DMS153 treated with DMSO at 0.1 percent for 48 hours (cell line): ENCODE data around the gene CAMK1D.
A peak's percentile ranks its signal among the peaks of the same experiment; 100 is the strongest.

Source experiments
- DNase-seq: peaks from one replicate; lab custom pipeline; 2025; ENCODE audit not compliant: unreplicated experiment; lab: John Stamatoyannopoulos, UW

Gene CAMK1D

DNA sequence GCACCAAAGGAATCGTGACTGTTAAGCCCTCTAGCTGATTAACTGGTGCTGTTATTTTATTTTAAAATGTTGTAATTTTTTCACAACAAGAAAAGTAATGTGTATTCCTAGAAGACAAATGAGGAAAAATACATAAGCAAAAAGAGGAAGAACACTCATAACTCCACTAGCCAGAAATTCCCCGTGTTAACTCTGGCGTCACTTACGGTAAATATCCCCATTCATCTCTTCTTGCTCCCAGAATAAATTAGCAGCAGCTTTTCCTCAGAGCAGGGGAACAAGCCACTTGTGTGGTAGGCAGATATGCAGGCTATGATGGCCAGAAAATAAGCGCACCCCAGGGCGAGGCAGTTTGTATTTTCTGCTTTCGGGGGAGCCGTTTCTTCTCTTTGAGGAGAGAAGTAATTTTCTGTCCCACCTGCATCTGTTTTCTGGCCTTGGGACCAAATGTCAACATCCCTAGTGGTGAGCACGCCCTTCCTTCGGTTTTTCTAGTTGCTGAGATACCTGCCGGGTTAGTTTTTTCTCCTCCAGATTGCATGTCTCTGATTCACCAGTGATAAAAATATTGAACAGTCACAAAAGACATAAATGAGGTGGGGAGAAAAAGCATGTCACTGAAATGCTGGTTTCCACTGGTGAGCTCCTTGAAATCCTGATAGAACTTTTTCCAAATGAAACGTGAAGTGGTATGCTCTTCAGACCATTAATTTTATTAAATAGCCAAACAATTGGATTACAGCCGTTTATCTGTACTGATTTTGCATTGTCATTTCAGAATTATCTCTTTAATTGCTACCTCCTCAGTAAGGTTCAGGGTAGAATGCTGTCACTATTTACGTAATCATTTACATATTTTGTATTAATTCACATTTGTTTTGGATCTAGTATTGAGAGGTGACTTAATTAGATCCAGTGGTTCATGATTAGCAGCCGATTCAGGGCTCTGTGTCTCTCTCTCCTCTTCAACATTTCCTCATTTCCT lies 268.1 kb downstream of the CAMK1D start:
- DNase-seq: peak; percentile 28

DNA sequence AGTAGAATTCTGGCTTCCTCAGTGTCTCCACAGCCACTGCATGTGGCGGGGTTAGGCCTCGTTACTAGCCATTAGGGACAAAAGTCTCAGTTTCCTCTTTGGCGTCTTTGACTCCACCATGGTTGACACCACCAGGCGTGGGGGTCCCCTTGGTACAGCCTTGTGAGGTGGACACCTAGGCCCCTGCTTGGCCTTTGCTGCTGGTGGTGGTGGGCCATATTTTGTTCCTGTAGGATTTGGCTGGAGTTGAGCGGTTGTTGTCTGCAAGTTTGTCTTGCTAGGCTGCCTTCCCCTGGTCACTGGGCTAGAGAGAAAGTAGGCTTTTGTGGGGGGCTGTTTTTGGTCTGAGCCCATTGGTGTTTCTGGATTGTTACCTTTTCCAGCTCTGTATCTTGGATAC lies 272.7 kb downstream of the CAMK1D start:
- no peak for DNase-seq

DNA sequence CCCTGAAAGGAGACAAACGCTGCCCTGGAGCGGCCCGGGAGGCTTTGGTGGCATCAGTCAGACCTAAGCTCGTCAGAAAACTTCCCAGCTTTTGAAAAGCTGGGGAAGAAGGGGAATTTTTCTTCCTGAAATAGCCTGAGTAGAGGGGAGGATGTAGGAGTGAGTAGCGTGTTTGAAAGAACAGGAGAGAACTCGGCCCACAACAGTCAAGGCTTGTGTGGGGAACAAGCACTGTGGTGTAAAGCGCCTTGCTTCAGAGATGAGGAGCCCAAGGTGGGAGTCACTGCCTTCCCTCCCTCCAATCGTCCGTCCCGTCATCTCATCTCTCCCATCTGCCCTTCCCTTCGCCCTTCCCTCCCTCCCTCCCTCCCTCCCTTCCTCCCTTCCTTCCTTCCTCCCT lies 273.3 kb downstream of the CAMK1D start:
- no peak for DNase-seq

DNA sequence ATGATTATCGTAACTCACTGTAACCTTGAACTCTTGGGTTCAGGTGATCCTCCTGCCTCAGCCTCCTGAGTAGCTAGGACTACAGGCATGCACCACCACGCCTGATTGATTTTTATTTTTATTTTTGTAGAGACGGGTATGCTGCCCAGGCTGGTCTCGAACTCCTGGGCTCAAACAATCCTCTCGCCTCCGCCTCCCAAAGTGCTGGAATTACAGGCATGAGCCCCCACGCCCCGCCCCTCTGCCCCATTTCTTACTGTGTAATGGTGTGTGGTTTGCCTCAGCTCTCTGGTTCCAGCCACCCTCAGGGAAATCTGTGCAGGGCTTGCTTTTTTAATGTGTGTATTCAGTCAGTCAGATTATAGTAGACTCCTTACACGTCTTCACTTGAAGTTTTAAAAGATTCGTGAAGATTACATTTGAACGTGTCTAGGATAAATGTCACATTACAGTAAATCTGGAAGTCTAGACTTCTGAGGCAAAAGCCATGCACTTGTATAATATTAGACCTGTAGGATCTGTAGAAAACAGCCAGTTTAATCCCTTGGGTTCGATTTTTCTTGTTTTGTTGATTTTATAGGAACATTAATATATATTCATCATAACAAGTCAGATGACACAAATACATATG lies 276.2 kb downstream of the CAMK1D start:
- no peak for DNase-seq

DNA sequence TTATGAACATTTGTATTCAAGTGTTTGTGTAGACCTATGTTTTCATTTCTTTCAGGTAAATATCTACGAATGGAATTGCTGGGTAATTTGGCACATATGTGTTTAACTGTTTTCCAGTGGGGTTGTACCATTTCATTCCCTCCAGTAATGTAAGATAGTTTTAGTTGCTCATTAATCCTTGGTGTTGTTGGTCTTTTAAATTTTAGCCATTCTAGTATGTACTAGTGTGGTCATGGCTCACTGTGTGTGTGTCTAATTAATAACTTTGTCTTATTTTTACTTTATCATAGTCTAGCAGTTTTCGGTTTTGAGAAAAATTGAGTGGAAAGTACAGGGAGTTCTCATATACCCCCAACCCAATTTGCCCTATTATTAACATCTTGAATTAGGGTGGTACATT lies 278.8 kb downstream of the CAMK1D start:
- DNase-seq: no peak

DNA sequence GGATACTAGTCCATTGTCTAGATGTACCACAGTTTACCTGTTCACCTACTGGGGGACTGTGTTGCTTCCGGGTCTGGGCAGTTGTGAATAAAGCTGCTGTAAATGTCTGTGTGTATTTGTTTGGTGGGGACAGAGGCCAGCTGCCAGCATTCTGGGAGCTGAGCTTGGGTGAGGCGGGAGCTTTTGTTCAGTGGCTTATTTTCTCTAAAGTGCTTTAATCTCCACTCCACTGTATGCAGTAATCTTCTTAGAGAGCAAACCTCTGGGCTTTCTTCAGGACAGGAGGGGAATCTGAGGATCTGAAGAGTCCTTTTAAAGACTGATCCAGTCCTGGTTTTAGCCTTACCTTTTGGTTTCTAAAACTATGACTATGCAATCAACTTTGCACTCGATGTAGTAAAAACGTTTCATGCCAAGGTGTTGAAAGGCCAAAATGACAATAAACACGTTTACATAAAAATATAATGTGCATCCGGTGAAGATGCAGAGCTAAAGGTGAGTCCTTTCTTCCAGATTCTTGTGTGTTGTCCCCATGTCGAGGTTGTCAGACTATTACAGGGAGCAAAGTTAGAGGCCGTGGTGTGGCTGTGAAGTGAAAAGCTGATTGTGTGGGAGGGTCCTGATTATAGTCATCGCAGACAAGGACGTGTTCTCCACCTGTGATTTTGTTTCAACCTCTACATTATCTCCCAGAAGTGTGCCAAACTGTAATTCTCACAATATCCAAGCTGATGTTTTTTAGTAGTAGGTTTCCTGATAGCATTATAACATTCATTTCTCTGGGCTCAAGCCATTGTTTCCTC lies 279.8 kb downstream of the CAMK1D start:
- peak; percentile 53 for DNase-seq

DNA sequence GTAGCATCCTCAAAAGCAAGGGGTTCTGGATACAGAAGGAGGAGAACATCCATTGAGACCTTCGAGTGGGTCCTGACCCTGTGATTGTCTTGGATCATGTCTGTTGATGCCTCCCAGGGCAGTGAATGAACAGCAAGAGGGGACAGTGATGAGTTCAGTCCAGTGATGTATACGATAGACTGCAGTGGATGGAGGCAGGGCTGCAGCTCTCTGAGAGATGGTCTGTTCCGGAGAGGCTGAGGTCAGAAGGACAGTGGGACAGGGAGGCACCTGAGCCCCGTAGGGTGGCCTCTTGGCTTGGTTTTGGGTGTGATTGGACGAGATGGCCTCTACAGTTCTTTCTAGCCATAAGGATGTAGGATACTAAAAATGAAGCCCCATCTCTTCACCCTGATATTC lies 280.4 kb downstream of the CAMK1D start:
- DNase-seq: no peak

DNA sequence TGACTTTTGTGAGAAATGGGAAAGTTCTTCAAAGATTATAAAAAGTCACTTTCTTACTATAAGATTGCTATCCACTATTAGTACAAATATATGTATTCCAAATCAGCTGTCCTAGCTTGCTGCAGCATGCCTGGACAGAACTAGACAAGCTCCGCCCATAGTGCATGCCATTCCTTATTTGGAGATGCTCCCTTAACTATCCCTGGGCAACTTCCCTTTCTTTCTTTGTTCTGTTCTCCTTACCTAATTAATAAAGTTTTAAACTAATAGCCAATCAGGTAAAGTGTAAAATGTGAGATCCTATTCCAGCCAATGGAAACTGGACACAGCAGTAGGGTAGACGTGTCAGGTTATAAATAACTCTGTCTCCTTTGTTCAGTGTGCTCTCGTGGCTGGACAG lies 281.9 kb downstream of the CAMK1D start:
- no peak for DNase-seq

DNA sequence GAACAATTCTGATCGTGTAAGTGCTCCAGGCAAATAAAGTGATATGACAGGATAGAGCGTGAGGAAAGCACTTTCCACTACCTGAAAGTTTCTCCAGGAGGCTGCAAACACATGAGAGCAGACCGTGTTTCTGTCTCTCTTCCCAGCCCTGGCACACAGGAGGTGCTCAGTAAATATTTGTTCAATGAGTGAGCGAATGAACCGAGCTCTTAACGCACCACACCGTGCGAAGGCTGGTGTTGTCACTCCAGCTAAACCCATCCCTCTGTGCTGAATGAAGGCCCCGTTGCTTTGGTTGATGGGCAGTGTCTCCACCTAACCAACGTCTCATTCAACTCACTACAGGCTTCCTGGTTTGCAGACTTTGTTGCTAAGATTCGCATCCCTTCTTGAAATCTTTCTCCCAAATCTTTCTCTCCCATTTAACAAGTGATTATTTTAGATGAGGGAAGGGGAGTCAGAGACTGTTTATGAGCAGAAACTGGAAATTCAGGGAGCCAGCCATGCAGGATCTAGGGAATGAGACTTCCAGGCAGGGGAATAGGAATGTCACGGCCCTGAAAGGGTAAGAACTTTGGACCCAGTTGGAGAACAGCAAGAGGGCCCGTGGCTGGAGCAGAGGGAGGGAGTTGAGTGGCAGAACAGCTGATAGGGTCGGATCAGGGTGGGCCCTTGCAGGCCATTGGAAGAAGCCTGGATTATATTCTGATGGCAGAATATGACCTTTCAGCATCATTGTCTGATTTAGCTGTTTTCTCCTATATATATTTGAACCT lies 282.6 kb downstream of the CAMK1D start:
- peak; percentile 26 for DNase-seq

DNA sequence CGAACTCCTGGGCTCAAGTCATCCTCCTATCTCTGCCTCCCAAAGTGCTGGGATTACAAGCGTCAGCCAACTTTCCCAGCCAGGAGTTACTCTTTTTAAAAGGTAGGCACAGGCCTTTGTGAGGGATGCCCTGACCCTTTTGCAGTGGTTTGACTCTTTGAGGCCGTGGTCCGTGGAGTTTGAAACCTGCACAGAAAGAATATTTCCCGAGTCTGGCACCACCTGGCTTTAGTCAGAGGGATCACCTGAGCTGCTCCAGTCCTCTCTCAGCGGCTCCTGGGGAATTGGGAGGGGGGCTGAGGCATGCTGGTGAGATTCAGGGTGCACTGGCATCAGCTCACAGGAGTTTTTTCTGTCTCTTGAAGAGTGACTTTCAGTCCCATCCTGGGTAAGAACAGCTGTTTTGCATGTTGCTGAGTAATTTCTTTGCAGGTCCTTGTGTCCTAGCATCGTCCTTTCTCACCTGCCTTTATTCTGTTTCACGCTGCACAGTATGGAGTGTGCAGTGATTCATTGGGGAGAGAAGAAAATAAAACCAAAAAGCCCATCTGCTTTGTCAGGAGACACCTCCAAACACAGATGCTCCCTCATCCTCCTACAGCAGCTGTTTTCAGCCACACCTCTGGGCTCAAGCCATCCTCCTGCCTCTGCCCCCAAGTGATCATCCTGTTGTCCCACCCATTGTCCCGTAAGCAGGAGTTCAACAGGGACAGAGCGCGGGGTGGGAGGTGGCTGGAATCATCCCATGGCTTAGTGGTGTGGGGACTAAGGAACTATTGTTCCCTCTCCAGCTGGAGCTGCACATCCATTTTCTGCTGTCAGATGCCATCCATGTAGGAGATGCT lies 284.7 kb downstream of the CAMK1D start:
- DNase-seq: no peak

DNA sequence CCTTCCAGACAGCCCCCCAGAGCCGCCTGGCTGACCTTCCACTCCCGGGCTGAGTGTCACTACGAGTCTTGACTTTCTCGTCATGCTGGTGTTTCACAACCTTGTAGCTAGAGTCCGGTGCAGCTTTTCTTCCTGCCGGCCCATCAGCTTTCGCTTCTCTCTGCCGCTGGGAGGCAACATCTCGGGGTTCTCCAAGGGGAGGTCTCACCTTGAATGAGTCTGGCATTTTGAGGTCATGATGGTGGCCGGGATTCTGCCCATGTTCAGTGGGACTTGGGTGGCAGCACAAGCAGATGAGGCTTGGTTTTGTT lies 285.2 kb downstream of the CAMK1D start:
- no peak for DNase-seq

DNA sequence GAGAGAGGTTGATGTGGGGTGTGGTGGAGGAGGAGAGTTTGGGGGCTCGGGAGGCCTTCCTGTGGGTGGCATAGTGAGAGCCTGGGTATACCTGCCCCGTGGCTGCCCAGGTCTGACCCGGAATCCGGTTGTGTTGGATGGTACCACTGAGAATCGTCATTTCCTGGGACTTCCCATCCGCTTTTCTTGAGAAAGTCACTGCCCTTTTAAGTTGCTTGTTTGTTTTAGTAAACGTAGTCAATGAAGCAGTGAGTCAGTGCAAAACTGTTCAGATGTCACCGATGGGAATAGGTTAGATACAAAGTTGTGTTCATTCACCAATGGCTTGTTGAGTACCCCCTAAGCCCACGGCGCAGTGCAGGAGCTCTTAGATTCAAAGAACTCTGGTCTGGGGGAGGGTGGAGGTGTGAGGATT lies 285.8 kb downstream of the CAMK1D start:
- DNase-seq: no peak

DNA sequence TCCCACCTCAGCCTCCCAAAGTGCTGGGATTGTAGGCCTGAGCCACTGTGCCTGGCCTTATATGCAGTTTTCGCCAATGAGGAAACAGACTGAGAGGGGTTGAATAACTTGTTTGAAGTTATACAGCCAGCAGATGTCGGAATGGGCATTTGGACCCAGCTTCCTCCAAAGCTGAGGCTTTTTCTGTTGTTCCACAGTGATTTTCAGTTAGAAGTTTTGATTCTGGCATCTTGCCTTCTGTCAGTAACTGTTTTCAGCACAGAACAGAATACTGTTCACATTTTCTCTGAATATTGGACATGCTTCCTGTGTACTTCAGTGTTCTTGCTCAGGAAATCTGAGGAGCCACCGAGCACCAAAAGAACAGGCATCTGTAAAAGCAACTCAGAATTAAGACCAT lies 287.2 kb downstream of the CAMK1D start:
- no peak for DNase-seq

DNA sequence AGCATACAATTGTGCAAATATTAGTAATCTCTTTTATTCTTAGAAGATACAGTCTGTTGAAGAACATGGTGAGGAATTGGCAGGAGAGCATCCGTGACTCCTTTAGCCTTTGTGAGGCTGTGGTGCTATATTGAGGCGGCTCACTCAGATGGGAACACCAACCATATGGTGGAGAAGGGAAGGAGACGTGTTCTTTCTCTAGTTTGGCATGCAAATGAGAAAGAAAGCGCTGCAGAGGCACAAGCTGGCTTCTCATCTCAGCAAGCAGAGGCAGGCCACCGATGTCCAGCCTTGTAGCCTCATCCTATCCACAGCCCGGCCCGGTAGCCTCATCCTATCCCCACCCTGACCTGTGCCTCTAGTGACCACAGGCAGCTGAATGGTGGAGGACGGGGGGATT lies 288.3 kb downstream of the CAMK1D start:
- no peak for DNase-seq

DNA sequence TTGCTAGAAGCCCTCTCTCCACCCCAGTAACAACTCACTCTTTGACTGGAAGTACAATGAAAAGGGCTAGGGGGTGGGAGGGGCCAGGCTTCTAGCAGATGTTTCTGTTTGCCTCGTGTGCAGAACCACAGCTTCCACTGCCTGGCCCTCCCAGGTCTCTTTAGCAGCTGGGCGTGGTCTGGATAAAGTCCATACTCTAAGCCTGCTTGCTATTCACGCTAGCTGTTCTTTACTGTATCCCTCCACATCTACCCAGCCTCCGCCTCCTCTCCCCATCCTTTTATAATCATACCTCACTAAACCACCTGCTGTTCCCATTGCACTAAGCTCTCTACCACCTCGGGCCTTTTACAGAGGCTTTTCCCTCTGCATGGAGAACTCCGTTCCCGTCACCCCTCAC lies 288.8 kb downstream of the CAMK1D start:
- DNase-seq: peak; percentile 76

DNA sequence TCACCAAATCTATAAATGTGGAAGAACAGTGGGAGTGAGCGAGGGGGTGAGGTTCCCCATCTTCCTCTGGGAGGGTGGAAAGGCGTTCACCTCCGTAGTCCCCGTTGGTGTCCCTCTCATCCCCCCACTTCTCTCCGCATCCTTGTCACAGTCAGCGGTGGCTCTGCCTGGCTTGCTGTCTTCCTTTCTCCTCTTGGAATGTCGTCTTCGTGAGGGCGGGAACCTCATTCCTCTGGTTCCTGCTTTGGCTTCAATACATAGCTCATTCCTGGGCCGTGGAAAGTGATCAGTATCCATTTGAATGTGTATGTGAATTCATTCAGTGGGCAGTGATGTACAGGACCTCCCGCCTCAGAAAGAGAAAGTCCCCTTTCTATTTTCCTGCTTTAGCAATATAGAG lies 289.4 kb downstream of the CAMK1D start:
- DNase-seq: no peak

DNA sequence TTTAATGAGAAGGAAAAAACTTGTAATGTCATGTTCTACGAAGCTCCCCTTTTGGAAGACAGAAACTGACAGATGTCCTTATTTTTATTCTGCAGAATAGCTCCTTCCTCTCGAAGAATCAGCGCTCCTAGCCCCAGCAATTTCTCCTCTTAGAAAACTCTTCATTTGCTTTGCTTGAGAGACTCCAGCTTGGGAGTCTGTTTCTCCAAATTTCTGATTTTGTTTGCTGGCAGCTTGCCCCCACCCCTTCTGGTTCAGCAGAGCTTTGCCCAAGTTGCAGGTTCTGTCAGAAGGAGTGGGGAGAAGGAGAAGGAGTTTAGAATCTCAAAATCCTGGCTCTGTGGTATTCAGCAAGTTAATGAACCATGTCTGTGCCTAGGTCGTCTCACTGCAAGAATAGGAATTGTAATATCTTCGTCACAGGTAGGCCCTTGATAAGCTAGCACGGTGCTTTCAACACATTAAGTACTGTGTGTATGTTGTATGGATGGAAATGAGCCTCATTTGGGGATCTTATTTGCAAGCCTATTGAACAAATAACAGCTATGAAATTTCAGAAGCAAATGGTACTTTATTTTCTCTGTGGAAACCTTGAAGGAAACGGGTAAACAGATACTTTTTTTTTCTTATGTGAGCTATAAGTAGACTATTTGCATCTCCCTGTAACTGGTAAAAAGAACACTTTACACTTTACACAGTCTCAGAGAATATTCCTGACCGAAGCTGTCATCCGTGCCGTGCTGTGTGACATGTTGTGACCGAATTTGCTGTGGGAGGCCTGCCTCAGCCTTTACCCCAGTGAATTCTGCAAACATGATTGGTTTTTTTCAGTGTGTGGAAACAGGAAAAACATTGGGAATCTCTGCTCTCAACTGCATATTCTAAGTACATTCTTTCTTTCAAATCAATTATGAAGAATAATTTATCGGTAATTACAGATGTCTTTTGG lies 290.9 kb downstream of the CAMK1D start:
- DNase-seq: no peak

DNA sequence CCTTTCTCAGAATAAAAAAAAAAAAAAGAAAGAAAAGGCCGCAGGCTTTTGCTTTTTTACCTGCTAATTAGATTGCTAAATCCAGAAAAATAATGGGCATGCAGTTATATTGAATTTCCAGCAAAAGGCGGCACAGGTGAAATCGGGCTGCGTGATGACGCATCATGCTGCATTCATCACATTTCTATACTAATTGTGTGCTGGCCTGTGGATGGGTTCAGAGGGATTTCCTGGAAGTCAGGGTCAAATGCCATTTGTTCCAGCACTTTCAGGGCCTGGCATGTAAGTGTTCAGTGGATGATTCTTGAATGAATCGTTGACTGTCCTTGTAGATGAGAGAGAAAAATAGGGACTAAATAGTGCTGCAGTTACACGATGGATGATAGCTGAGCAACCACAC lies 292.7 kb downstream of the CAMK1D start:
- no peak for DNase-seq

DNA sequence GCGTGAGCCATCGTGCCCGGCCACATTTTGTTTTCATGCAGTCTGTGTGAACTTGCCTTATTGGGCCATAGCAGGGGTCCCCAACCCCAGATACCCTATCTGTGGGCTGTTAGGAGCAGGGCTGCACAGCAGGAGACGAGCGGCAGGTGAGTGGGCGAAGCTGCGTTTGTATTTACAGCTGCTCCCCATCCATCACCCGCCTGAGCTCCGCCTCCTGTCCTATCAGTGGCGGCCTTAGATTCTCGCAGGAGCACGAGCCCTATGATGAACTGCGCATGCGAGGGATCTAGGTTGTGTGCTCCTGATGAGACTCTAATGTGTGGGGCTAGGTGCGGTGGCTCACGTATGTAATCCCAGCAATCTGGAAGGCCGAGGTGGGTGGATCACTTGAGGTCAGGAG lies 293.9 kb downstream of the CAMK1D start:
- DNase-seq: no peak
